ENCODE data around the gene IFIT3.

DNA sequence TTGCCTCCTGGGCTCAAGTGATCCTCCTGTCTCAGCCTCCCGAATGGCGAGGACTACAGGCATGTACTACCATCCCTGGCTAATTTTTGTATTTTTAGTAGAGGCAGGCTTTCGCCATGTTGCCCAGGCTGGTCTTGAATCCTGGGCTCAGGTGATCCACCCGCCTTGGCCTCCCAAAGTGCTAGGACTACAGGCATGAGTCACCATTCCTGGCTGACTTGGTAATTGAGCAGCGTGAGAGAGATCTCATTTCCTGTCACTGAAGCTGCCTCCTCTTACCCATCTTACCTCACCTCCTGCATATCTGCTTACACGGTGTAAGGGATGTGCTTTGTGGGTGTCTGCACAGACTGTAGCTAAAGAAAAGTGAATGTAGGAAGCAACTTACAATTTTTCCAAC lies 9.7 kb downstream of the IFIT3 start:
- TF ChIP-seq, protein P1, sequence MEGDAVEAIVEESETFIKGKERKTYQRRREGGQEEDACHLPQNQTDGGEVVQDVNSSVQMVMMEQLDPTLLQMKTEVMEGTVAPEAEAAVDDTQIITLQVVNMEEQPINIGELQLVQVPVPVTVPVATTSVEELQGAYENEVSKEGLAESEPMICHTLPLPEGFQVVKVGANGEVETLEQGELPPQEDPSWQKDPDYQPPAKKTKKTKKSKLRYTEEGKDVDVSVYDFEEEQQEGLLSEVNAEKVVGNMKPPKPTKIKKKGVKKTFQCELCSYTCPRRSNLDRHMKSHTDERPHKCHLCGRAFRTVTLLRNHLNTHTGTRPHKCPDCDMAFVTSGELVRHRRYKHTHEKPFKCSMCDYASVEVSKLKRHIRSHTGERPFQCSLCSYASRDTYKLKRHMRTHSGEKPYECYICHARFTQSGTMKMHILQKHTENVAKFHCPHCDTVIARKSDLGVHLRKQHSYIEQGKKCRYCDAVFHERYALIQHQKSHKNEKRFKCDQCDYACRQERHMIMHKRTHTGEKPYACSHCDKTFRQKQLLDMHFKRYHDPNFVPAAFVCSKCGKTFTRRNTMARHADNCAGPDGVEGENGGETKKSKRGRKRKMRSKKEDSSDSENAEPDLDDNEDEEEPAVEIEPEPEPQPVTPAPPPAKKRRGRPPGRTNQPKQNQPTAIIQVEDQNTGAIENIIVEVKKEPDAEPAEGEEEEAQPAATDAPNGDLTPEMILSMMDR (IDR thresholded peaks at IDR 0.05), result no peak
- no peak for TF ChIP-seq TCF12 (IDR thresholded peaks at IDR 0.05)
- TF ChIP-seq, protein P2, sequence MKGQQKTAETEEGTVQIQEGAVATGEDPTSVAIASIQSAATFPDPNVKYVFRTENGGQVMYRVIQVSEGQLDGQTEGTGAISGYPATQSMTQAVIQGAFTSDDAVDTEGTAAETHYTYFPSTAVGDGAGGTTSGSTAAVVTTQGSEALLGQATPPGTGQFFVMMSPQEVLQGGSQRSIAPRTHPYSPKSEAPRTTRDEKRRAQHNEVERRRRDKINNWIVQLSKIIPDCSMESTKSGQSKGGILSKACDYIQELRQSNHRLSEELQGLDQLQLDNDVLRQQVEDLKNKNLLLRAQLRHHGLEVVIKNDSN (IDR thresholded peaks at IDR 0.05; ENCODE audit: borderline replicate concordance, low read depth), result no peak
- TF ChIP-seq ELF1 (IDR thresholded peaks at IDR 0.05), result no peak
- TF ChIP-seq SIN3A (IDR thresholded peaks at IDR 0.05; ENCODE audit: borderline replicate concordance, low read depth, low read length), result no peak
- no peak for TF ChIP-seq YY1 (IDR thresholded peaks at IDR 0.05; ENCODE audit: low read depth)
- no peak for TF ChIP-seq POLR2AphosphoS5 (IDR thresholded peaks at IDR 0.05; ENCODE audit: low read depth, low read length)
- TF ChIP-seq TAF1 (IDR thresholded peaks at IDR 0.05; ENCODE audit: borderline replicate concordance, low read depth, low read length), result no peak
- TF ChIP-seq, protein P3, sequence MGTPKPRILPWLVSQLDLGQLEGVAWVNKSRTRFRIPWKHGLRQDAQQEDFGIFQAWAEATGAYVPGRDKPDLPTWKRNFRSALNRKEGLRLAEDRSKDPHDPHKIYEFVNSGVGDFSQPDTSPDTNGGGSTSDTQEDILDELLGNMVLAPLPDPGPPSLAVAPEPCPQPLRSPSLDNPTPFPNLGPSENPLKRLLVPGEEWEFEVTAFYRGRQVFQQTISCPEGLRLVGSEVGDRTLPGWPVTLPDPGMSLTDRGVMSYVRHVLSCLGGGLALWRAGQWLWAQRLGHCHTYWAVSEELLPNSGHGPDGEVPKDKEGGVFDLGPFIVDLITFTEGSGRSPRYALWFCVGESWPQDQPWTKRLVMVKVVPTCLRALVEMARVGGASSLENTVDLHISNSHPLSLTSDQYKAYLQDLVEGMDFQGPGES (IDR thresholded peaks at IDR 0.05; ENCODE audit: low read depth, low read length), result no peak
- no peak for TF ChIP-seq GATA2 (CRISPR knock-in tag; IDR thresholded peaks at IDR 0.05)
- TF ChIP-seq, protein P4, sequence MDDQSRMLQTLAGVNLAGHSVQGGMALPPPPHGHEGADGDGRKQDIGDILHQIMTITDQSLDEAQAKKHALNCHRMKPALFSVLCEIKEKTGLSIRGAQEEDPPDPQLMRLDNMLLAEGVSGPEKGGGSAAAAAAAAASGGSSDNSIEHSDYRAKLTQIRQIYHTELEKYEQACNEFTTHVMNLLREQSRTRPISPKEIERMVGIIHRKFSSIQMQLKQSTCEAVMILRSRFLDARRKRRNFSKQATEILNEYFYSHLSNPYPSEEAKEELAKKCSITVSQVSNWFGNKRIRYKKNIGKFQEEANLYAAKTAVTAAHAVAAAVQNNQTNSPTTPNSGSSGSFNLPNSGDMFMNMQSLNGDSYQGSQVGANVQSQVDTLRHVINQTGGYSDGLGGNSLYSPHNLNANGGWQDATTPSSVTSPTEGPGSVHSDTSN (IDR thresholded peaks at IDR 0.05), result no peak
- no peak for TF ChIP-seq CHD2 (IDR thresholded peaks at IDR 0.05; ENCODE audit: low read length, partially characterized antibody)
- TF ChIP-seq RCOR1 (IDR thresholded peaks at IDR 0.05; ENCODE audit: low read length), result no peak

Measured in SK-N-SH (cell line).